Lower leg skin (tissue), 4 donors: ENCODE measurements around the gene KRTAP7-1. TPM values are rescaled to one million over a fixed set of nuclear protein-coding genes. Genes with fewer than 3 reads are reported as not detected.

ENCODE experiments used
- DNase-seq, 2 donors: peaks; one replicate each; pipeline ENCODE4 v3.0.0-alpha.2; 2019; ENCODE audit warnings: low spot score in 2 of 2
- H3K4me3 ChIP-seq: fragments of 200-600 bp; sonication (generic); 2 replicates; pipeline ENCODE4 v1.5.1; 2017; ENCODE audit warnings: mild to moderate bottlenecking, low read depth; ENCODE audit not compliant: poor library complexity, severe bottlenecking
- POLR2A ChIP-seq, 2 donors: fragments of 450-650 bp; IDR thresholded peaks; one replicate each; pipeline ENCODE4 v1.6.1; 2016 to 2017; ENCODE audit warnings: antibody characterized with exemption in 2 of 2, mild to moderate bottlenecking in 1 of 2, moderate library complexity in 1 of 2
- WGBS, 2 donors: methylation state at CpG; one replicate each; pipeline ENCODE4 v1.1.5; 2018; 5-methylcytosine and 5-hydroxymethylcytosine counted together
- intact Hi-C: fragments of 100-400 bp; cut with DNase I; formaldehyde crosslinking; loops from one replicate; pipeline ENCODE4 v1.15.0; 2023; ENCODE audit warnings: low total_unique reads
- total RNA-seq, 4 donors: library from RNA; depleted of rRNA; stranded (reverse); fragments of >200 nt; gene quantifications; one replicate each; pipeline ENCODE4 v1.1.0, GENCODE V29; 2016
- TF ChIP-seq, protein P1 (sequence below), 3 donors: fragments of 450-650 bp; IDR thresholded peaks; one replicate each; pipeline ENCODE4 v1.5.1; 2016; ENCODE audit warnings: antibody characterized with exemption in 3 of 3, mild to moderate bottlenecking in 3 of 3, moderate library complexity in 2 of 3

Gene KRTAP7-1
- total RNA-seq, 4 donors from 2014 or later, result 1.3 to 22.2 (median 4.4) TPM; not detected in 1

DNA sequence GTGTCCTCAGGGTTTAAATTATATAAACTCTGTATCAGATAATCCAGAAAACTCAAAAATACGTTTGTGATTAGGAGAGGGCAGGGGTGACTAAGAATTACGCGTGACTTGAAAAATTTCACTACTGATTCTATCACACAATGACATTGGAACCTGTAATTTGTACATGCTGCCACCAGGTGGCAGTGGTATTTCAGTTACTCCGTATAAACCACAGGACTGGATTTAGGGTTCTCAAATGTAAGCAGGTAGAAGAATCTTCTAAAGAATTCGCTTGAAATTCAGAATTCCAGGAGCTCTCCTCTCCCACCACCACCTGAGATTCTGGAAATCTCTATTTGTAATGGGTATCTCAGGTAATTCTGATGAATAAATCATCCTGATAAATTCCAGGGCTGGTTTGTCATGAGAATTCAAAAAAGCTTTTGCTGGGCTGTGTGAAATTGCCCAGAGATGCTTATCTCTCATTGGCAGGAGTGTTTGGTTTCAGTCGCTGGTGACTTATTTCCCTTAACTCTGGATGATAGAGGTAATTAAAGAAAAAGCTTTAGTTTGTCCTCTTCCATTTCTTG is 1.7 kb upstream of the KRTAP7-1 start:
- intact Hi-C loops, result no loop called here
- H3K4me3 ChIP-seq, result no peak overlapping the region
- no peak for TF ChIP-seq POLR2A (IDR thresholded peaks at IDR 0.05)
- TF ChIP-seq, protein P1, sequence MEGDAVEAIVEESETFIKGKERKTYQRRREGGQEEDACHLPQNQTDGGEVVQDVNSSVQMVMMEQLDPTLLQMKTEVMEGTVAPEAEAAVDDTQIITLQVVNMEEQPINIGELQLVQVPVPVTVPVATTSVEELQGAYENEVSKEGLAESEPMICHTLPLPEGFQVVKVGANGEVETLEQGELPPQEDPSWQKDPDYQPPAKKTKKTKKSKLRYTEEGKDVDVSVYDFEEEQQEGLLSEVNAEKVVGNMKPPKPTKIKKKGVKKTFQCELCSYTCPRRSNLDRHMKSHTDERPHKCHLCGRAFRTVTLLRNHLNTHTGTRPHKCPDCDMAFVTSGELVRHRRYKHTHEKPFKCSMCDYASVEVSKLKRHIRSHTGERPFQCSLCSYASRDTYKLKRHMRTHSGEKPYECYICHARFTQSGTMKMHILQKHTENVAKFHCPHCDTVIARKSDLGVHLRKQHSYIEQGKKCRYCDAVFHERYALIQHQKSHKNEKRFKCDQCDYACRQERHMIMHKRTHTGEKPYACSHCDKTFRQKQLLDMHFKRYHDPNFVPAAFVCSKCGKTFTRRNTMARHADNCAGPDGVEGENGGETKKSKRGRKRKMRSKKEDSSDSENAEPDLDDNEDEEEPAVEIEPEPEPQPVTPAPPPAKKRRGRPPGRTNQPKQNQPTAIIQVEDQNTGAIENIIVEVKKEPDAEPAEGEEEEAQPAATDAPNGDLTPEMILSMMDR (IDR thresholded peaks at IDR 0.05), result no peak
- no peak for DNase-seq
- WGBS, 2 donors, result 40 to 46% methylated on average over 6 of the region's 6 CpGs

GRCh38 chr21:30818837-30819610 is 10.5 kb downstream of the KRTAP7-1 start:
- intact Hi-C loops, result no loop called here
- no peak overlapping the region for H3K4me3 ChIP-seq
- 58 to 59% methylated on average over 7 of the region's 7 CpGs for WGBS, 2 donors
- TF ChIP-seq POLR2A (IDR thresholded peaks at IDR 0.05), result no peak
- TF ChIP-seq, protein P1 (IDR thresholded peaks at IDR 0.05), result no peak
- no peak for DNase-seq

- no peak for DNase-seq
- no peak for TF ChIP-seq POLR2A (IDR thresholded peaks at IDR 0.05)
- TF ChIP-seq, protein P1 (IDR thresholded peaks at IDR 0.05), result no peak
- intact Hi-C loops, result no loop called here
- no peak within 1 kb of the TSS for H3K4me3 ChIP-seq
- WGBS, 2 donors, result 89 to 93% methylated on average over 5 of the region's 5 CpGs
Observed at GRCh38 chr21:30813174-30813573, 16.4 kb downstream of the KRTAP7-1 start, which contains the start of gene KRTAP8-1. Gene KRTAP8-1 (minus strand): TSS chr21:30813274. CDS start chr21:30813220, 54 bp downstream.

- no peak for TF ChIP-seq POLR2A (IDR thresholded peaks at IDR 0.05)
- TF ChIP-seq, protein P1 (IDR thresholded peaks at IDR 0.05), result no peak
- 89 to 96% methylated on average over 1 of the region's 1 CpG for WGBS, 2 donors
- intact Hi-C loops, result no loop called here
- DNase-seq, result no peak
- no peak overlapping the region for H3K4me3 ChIP-seq
Observed at GRCh38 chr21:30800605-30801004, 29.0 kb downstream of the KRTAP7-1 start.

GRCh38 chr21:30793581-30794314 is 35.8 kb downstream of the KRTAP7-1 start:
- no peak overlapping the region for H3K4me3 ChIP-seq
- no peak for TF ChIP-seq POLR2A (IDR thresholded peaks at IDR 0.05)
- TF ChIP-seq, protein P1 (IDR thresholded peaks at IDR 0.05), result no peak
- WGBS, 2 donors, result 47 to 82% methylated on average over 2 of the region's 2 CpGs
- DNase-seq, result no peak
- intact Hi-C loops, result no loop called here
